WTC11 (cell line): ENCODE results near the gene NBEA. TPM values are rescaled to one million over a fixed set of nuclear protein-coding genes. Genes with fewer than 3 reads are reported as not detected.

Experiments
- ATAC-seq: fragments of 200-7000 bp; cut with Tn5 transposase; 2 replicates; pipeline ENCODE4 v1.10.0; 2021; ENCODE audit warnings: mild to moderate bottlenecking, moderate library complexity
- CTCF ChIA-PET: fragments of 300-600 bp; sonication (Branson Sonifier 250); formaldehyde crosslinking; loops from one replicate; lab custom pipeline; 2021; ENCODE audit warnings: antibody characterized with exemption; lab: Charles Lee
- POLR2A ChIA-PET: fragments of 350-600 bp; sonication (Branson Sonifier 250); formaldehyde crosslinking; loops from one replicate; lab custom pipeline; 2021; ENCODE audit warnings: antibody characterized with exemption; lab: Charles Lee
- DNase-seq: peaks from one replicate; pipeline ENCODE4 v3.0.0; 2021; ENCODE audit warnings: low spot score
- H3K27ac Mint-ChIP-seq: 2 replicates; pipeline ENCODE4 v1.8.0; 2021; ENCODE audit warnings: mixed read lengths
- H3K27me3 Mint-ChIP-seq: 2 replicates; pipeline ENCODE4 v1.8.0; 2021; ENCODE audit warnings: low read depth, mild to moderate bottlenecking, moderate library complexity, mixed read lengths
- H3K36me3 Mint-ChIP-seq: 2 replicates; pipeline ENCODE4 v1.8.0; 2021; ENCODE audit warnings: mixed read lengths
- H3K4me1 Mint-ChIP-seq: 2 replicates; pipeline ENCODE4 v1.8.0; 2022; ENCODE audit warnings: mixed read lengths
- H3K4me3 Mint-ChIP-seq: 2 replicates; pipeline ENCODE4 v1.8.0; 2021; ENCODE audit warnings: mild to moderate bottlenecking, moderate library complexity, mixed read lengths
- H3K9me3 Mint-ChIP-seq: 2 replicates; pipeline ENCODE4 v1.8.0; 2021; ENCODE audit warnings: mixed read lengths
- CREB1 ChIP-seq: sonication (generic); formaldehyde crosslinking; IDR thresholded peaks from 2 replicates; pipeline ENCODE4 v1.8.0; 2023; ENCODE audit warnings: mild to moderate bottlenecking, missing genetic modification reagents
- CTCF ChIP-seq: fragments of 200-600 bp; IDR thresholded peaks from 2 replicates; pipeline ENCODE4 v1.8.0; 2022; ENCODE audit warnings: antibody characterized with exemption
- E2F1 ChIP-seq: sonication (generic); formaldehyde crosslinking; IDR thresholded peaks from 2 replicates; pipeline ENCODE4 v1.8.0; 2022; ENCODE audit warnings: mild to moderate bottlenecking, missing genetic modification reagents
- EMX1 ChIP-seq: fragments of 250-450 bp; sonication (Bioruptor Pico); IDR thresholded peaks from 2 replicates; pipeline ENCODE4 v1.8.0; 2021; ENCODE audit warnings: mild to moderate bottlenecking
- HMGA2 ChIP-seq: fragments of 250-450 bp; sonication (Bioruptor Pico); IDR thresholded peaks from 2 replicates; pipeline ENCODE4 v1.4.0; 2021; ENCODE audit warnings: mild to moderate bottlenecking, moderate library complexity
- IRF2 ChIP-seq: sonication (generic); formaldehyde crosslinking; IDR thresholded peaks from 2 replicates; pipeline ENCODE4 v1.8.0; 2022; ENCODE audit warnings: low read depth, missing genetic modification reagents, borderline replicate concordance
- JUN ChIP-seq: sonication (generic); formaldehyde crosslinking; IDR thresholded peaks from 2 replicates; pipeline ENCODE4 v1.8.0; 2023; ENCODE audit warnings: mild to moderate bottlenecking, missing genetic modification reagents
- KAT7 ChIP-seq: sonication (generic); formaldehyde crosslinking; IDR thresholded peaks from 2 replicates; pipeline ENCODE4 v1.8.1; 2023; ENCODE audit warnings: missing genetic modification reagents, mild to moderate bottlenecking, borderline replicate concordance
- MXD4 ChIP-seq: fragments of 250-450 bp; sonication (Bioruptor Pico); IDR thresholded peaks from 2 replicates; pipeline ENCODE4 v1.8.0; 2021; ENCODE audit warnings: mild to moderate bottlenecking, moderate library complexity, borderline replicate concordance
- RELA ChIP-seq: sonication (generic); formaldehyde crosslinking; IDR thresholded peaks from 2 replicates; pipeline ENCODE4 v1.8.1; 2022; ENCODE audit warnings: missing genetic modification reagents, mild to moderate bottlenecking, borderline replicate concordance
- TEAD1 ChIP-seq: sonication (generic); formaldehyde crosslinking; IDR thresholded peaks from 2 replicates; pipeline ENCODE4 v1.8.0; 2022; ENCODE audit warnings: mild to moderate bottlenecking, missing genetic modification reagents
- TEAD4 ChIP-seq: sonication (generic); formaldehyde crosslinking; IDR thresholded peaks from 2 replicates; pipeline ENCODE4 v1.8.0; 2022; ENCODE audit warnings: mild to moderate bottlenecking, missing genetic modification reagents
- USF1 ChIP-seq: sonication (generic); formaldehyde crosslinking; IDR thresholded peaks from 2 replicates; pipeline ENCODE4 v1.8.0; 2022; ENCODE audit warnings: mild to moderate bottlenecking, missing genetic modification reagents
- ZBTB21 ChIP-seq: sonication (generic); formaldehyde crosslinking; IDR thresholded peaks from 2 replicates; pipeline ENCODE4 v1.8.1; 2023; ENCODE audit warnings: mild to moderate bottlenecking, missing genetic modification reagents, borderline replicate concordance
- ZNF219 ChIP-seq: sonication (generic); formaldehyde crosslinking; IDR thresholded peaks from 2 replicates; pipeline ENCODE4 v1.8.0; 2023; ENCODE audit warnings: missing genetic modification reagents, mild to moderate bottlenecking, borderline replicate concordance
- ZNF396 ChIP-seq: fragments of 250-450 bp; sonication (Bioruptor Pico); IDR thresholded peaks from 2 replicates; pipeline ENCODE4 v1.8.0; 2021; ENCODE audit warnings: mild to moderate bottlenecking, moderate library complexity, borderline replicate concordance
- ZNF416 ChIP-seq: fragments of 250-450 bp; sonication (Bioruptor Pico); IDR thresholded peaks from 2 replicates; pipeline ENCODE4 v1.9.0; 2021; ENCODE audit warnings: mild to moderate bottlenecking, inconsistent platforms
- ZNF512 ChIP-seq: sonication (generic); formaldehyde crosslinking; IDR thresholded peaks from 2 replicates; pipeline ENCODE4 v1.8.1; 2022; ENCODE audit warnings: missing genetic modification reagents, borderline replicate concordance
- total RNA-seq: library from RNA; stranded (reverse); gene quantifications from 3 replicates; pipeline ENCODE4 v1.2.3, GENCODE V29; 2021
- TF ChIP-seq, protein P1 (sequence below): fragments of 250-450 bp; sonication (Bioruptor Pico); IDR thresholded peaks from 2 replicates; pipeline ENCODE4 v1.9.0; 2021; ENCODE audit warnings: mild to moderate bottlenecking, borderline replicate concordance
- TF ChIP-seq, protein P2 (sequence below): sonication (generic); formaldehyde crosslinking; IDR thresholded peaks from 2 replicates; pipeline ENCODE4 v1.8.1; 2022; ENCODE audit warnings: mild to moderate bottlenecking, missing genetic modification reagents, moderate library complexity, borderline replicate concordance
- TF ChIP-seq, protein P3 (sequence below): fragments of 250-450 bp; sonication (Bioruptor Pico); IDR thresholded peaks from 2 replicates; pipeline ENCODE4 v2.1.2; 2022; ENCODE audit warnings: mild to moderate bottlenecking, moderate library complexity
- TF ChIP-seq, protein P4 (sequence below): sonication (generic); formaldehyde crosslinking; IDR thresholded peaks from 2 replicates; pipeline ENCODE4 v1.8.1; 2022; ENCODE audit warnings: mild to moderate bottlenecking, moderate library complexity, missing genetic modification reagents

The NBEA gene
- total RNA-seq, 1 experiment from 2014 or later = 20.9 TPM

DNA sequence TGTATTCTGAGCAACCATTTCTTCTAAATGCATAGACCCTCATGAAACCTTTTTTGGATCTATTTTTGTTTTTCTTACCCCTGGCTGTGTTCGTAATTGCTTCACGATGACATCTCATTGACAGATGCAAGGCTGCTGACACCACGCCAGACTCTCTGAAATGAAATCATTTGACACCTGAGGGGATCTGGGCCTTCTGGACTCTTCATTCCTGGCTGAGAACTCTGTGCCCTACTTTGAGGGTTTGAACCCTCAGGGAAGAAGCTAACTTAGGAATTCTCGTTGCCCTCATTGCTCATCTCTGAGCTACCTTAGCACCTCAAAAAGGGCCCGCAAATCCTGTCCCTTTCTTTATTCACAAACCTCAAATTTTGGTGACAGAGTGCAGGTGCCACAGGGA, 40.5 kb upstream of the NBEA start (continued):
- TF ChIP-seq ZNF219 (CRISPR knock-in tag) (no peak), TEAD4 (CRISPR knock-in tag) (no peak), CREB1 (CRISPR knock-in tag) (no peak), ZNF416 (no peak), JUN (CRISPR knock-in tag) (no peak), E2F1 (CRISPR knock-in tag) (no peak), USF1 (CRISPR knock-in tag) (no peak), EMX1 (CRISPR knock-in tag) (no peak)
- TF ChIP-seq, protein P1, sequence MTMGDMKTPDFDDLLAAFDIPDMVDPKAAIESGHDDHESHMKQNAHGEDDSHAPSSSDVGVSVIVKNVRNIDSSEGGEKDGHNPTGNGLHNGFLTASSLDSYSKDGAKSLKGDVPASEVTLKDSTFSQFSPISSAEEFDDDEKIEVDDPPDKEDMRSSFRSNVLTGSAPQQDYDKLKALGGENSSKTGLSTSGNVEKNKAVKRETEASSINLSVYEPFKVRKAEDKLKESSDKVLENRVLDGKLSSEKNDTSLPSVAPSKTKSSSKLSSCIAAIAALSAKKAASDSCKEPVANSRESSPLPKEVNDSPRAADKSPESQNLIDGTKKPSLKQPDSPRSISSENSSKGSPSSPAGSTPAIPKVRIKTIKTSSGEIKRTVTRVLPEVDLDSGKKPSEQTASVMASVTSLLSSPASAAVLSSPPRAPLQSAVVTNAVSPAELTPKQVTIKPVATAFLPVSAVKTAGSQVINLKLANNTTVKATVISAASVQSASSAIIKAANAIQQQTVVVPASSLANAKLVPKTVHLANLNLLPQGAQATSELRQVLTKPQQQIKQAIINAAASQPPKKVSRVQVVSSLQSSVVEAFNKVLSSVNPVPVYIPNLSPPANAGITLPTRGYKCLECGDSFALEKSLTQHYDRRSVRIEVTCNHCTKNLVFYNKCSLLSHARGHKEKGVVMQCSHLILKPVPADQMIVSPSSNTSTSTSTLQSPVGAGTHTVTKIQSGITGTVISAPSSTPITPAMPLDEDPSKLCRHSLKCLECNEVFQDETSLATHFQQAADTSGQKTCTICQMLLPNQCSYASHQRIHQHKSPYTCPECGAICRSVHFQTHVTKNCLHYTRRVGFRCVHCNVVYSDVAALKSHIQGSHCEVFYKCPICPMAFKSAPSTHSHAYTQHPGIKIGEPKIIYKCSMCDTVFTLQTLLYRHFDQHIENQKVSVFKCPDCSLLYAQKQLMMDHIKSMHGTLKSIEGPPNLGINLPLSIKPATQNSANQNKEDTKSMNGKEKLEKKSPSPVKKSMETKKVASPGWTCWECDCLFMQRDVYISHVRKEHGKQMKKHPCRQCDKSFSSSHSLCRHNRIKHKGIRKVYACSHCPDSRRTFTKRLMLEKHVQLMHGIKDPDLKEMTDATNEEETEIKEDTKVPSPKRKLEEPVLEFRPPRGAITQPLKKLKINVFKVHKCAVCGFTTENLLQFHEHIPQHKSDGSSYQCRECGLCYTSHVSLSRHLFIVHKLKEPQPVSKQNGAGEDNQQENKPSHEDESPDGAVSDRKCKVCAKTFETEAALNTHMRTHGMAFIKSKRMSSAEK (CRISPR knock-in tag) = no peak

DNA sequence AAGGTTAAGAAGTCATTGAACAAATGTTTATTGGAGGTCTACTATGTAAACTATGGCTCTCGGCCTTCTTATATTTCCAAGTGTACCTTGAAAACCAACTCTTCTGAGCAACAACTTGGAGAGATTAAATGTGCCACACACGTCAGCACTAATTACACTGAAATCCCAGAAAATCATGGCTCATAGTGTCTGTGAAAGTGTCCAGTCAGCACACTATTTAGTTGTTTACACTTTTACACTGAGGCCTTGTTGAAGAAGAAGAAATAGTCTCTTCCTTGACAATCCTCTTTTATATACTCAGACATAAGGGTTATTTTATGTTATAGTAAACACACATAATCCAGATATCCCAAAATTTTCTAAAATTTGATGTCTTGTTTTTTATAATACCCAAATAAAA, 30.9 kb upstream of the NBEA start:
- CTCF ChIA-PET = no interaction called here
- TF ChIP-seq RELA (CRISPR knock-in tag) = no peak
- TF ChIP-seq ZNF396 (CRISPR knock-in tag) = no peak
- TF ChIP-seq, protein P2, sequence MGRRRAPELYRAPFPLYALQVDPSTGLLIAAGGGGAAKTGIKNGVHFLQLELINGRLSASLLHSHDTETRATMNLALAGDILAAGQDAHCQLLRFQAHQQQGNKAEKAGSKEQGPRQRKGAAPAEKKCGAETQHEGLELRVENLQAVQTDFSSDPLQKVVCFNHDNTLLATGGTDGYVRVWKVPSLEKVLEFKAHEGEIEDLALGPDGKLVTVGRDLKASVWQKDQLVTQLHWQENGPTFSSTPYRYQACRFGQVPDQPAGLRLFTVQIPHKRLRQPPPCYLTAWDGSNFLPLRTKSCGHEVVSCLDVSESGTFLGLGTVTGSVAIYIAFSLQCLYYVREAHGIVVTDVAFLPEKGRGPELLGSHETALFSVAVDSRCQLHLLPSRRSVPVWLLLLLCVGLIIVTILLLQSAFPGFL (CRISPR knock-in tag) = no peak
- TF ChIP-seq, protein P3, sequence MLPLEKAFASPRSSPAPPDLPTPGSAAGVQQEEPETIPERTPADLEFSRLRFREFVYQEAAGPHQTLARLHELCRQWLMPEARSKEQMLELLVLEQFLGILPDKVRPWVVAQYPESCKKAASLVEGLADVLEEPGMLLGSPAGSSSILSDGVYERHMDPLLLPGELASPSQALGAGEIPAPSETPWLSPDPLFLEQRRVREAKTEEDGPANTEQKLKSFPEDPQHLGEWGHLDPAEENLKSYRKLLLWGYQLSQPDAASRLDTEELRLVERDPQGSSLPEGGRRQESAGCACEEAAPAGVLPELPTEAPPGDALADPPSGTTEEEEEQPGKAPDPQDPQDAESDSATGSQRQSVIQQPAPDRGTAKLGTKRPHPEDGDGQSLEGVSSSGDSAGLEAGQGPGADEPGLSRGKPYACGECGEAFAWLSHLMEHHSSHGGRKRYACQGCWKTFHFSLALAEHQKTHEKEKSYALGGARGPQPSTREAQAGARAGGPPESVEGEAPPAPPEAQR (CRISPR knock-in tag) = no peak
- no peak for TF ChIP-seq ZNF416
- TF ChIP-seq MXD4 = no peak
- TF ChIP-seq HMGA2 = no peak
- TF ChIP-seq CTCF = no peak
- no peak for TF ChIP-seq ZNF512
- TF ChIP-seq, protein P4, sequence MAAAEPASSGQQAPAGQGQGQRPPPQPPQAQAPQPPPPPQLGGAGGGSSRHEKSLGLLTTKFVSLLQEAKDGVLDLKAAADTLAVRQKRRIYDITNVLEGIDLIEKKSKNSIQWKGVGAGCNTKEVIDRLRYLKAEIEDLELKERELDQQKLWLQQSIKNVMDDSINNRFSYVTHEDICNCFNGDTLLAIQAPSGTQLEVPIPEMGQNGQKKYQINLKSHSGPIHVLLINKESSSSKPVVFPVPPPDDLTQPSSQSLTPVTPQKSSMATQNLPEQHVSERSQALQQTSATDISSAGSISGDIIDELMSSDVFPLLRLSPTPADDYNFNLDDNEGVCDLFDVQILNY (CRISPR knock-in tag) = no peak
- no peak for TF ChIP-seq JUN (CRISPR knock-in tag)
- no peak for TF ChIP-seq ZBTB21 (CRISPR knock-in tag)
- TF ChIP-seq KAT7 = no peak
- no peak for TF ChIP-seq IRF2
- no peak for TF ChIP-seq TEAD1 (CRISPR knock-in tag)

More for the DNA sequence above, 30.9 kb upstream of the NBEA start:
- DNase-seq (no peak), ATAC-seq (no peak)
- Mint-ChIP-seq H3K4me1 (peaks cover 54% of the 10 kb centered on the region), H3K27me3 (peaks cover 5% of the 10 kb centered on the region), H3K27ac (no peak overlapping the region), H3K9me3 (peaks cover 6% of the 10 kb centered on the region), H3K36me3 (peaks cover under 1% of the 10 kb centered on the region; the same call in 1 of the 2 replicates), H3K4me3 (no peak overlapping the region)
- POLR2A ChIA-PET = no interaction called here
